ENCODE results near the gene TLL1. TPM values are rescaled to one million over a fixed set of nuclear protein-coding genes. Genes with fewer than 3 reads are reported as not detected.

The TLL1 gene
- total and polyA plus RNA-seq, 3 experiments from 2014 or later, result not detected

- peaks cover 0 to 14% (median 4%) of the 10 kb centered on the region in 5 donors for H3K9me3 Mint-ChIP-seq
- CTCF ChIA-PET, result no interaction called here
- H3K27me3 ChIP-seq (ENCODE audit: insufficient read depth, low read length, poor library complexity, severe bottlenecking), result no peaks in the 10 kb centered on the region
- POLR2A ChIA-PET, result no interaction called here
- H3K27me3 Mint-ChIP-seq, result no peaks in the 10 kb centered on the region
- no peak for DNase-seq
- no peak overlapping the region for H3K4me3 Mint-ChIP-seq
- H3K9me3 ChIP-seq (ENCODE audit: low read length), result no peaks in the 10 kb centered on the region
- H3K36me3 Mint-ChIP-seq, result no peaks in the 10 kb centered on the region
- H3K4me1 Mint-ChIP-seq, result no peaks in the 10 kb centered on the region
- no peaks in the 10 kb centered on the region for H3K4me1 ChIP-seq (ENCODE audit: insufficient read depth, low read length)
- H3K36me3 ChIP-seq (ENCODE audit: insufficient read depth, low read length), result no peaks in the 10 kb centered on the region
- H3K27ac ChIP-seq (ENCODE audit: low read depth, low read length), result no peak overlapping the region
- H3K4me3 ChIP-seq (ENCODE audit: low read length), result no peak overlapping the region
- H3K27ac Mint-ChIP-seq, result no peak overlapping the region
These were observed 58.7 kb downstream of the TLL1 start for GRCh38 chr4:165931741-165932140.

GRCh38 chr4:165944900-165945299 is 71.9 kb downstream of the TLL1 start:
- Histone ChIP-seq H3K27ac (ENCODE audit: low read depth, low read length) (no peak overlapping the region), H3K4me1 (ENCODE audit: insufficient read depth, low read length) (no peaks in the 10 kb centered on the region), H3K27me3 (ENCODE audit: insufficient read depth, low read length, poor library complexity, severe bottlenecking) (no peaks in the 10 kb centered on the region), H3K36me3 (ENCODE audit: insufficient read depth, low read length) (no peaks in the 10 kb centered on the region), H3K9me3 (ENCODE audit: low read length) (no peaks in the 10 kb centered on the region), H3K4me3 (ENCODE audit: low read length) (no peak overlapping the region)
- CTCF ChIA-PET, result no interaction called here
- no peak for DNase-seq
- Mint-ChIP-seq H3K27me3 (no peaks in the 10 kb centered on the region), H3K4me1 (no peaks in the 10 kb centered on the region), H3K36me3 (no peaks in the 10 kb centered on the region), H3K9me3 (peaks cover 0 to 10% (median 8%) of the 10 kb centered on the region in 5 donors), H3K27ac (no peak overlapping the region), H3K4me3 (no peak overlapping the region)
- POLR2A ChIA-PET, result no interaction called here

- ChIA-PET CTCF (no interaction called here), POLR2A (no interaction called here)
- no peaks in the 10 kb centered on the region for H3K4me1 ChIP-seq (ENCODE audit: insufficient read depth, low read length)
- peaks cover 0 to 9% (median 8%) of the 10 kb centered on the region in 5 donors for H3K9me3 Mint-ChIP-seq
- H3K36me3 ChIP-seq (ENCODE audit: insufficient read depth, low read length), result no peaks in the 10 kb centered on the region
- no peak overlapping the region for H3K27ac ChIP-seq (ENCODE audit: low read depth, low read length)
- no peak for DNase-seq
- H3K4me1 Mint-ChIP-seq, result no peaks in the 10 kb centered on the region
- H3K36me3 Mint-ChIP-seq, result no peaks in the 10 kb centered on the region
- H3K27ac Mint-ChIP-seq, result no peak overlapping the region
- no peak overlapping the region for H3K4me3 ChIP-seq (ENCODE audit: low read length)
- no peaks in the 10 kb centered on the region for H3K9me3 ChIP-seq (ENCODE audit: low read length)
- no peaks in the 10 kb centered on the region for H3K27me3 ChIP-seq (ENCODE audit: insufficient read depth, low read length, poor library complexity, severe bottlenecking)
- H3K27me3 Mint-ChIP-seq, result no peaks in the 10 kb centered on the region
- H3K4me3 Mint-ChIP-seq, result no peak overlapping the region
These were observed 73.0 kb downstream of the TLL1 start for GRCh38 chr4:165945991-165946390.

- Mint-ChIP-seq H3K9me3 (peaks cover 0 to 13% (median 6%) of the 10 kb centered on the region in 5 donors), H3K4me3 (no peak overlapping the region), H3K4me1 (no peaks in the 10 kb centered on the region), H3K27ac (no peak overlapping the region), H3K27me3 (no peaks in the 10 kb centered on the region), H3K36me3 (no peaks in the 10 kb centered on the region)
- CTCF ChIA-PET, result no interaction called here
- H3K27ac ChIP-seq (ENCODE audit: low read depth, low read length), result no peak overlapping the region
- DNase-seq, result no peak
- H3K36me3 ChIP-seq (ENCODE audit: insufficient read depth, low read length), result no peaks in the 10 kb centered on the region
- H3K27me3 ChIP-seq (ENCODE audit: insufficient read depth, low read length, poor library complexity, severe bottlenecking), result no peaks in the 10 kb centered on the region
- H3K9me3 ChIP-seq (ENCODE audit: low read length), result no peaks in the 10 kb centered on the region
- no peak overlapping the region for H3K4me3 ChIP-seq (ENCODE audit: low read length)
- POLR2A ChIA-PET, result no interaction called here
- no peaks in the 10 kb centered on the region for H3K4me1 ChIP-seq (ENCODE audit: insufficient read depth, low read length)
These were observed 74.0 kb downstream of the TLL1 start for GRCh38 chr4:165947019-165947418.

- no peaks in the 10 kb centered on the region for H3K4me1 ChIP-seq (ENCODE audit: insufficient read depth, low read length)
- H3K27ac Mint-ChIP-seq, result no peak overlapping the region
- POLR2A ChIA-PET, result no interaction called here
- H3K4me3 ChIP-seq (ENCODE audit: low read length), result no peak overlapping the region
- H3K27me3 ChIP-seq (ENCODE audit: insufficient read depth, low read length, poor library complexity, severe bottlenecking), result no peaks in the 10 kb centered on the region
- no peaks in the 10 kb centered on the region for H3K36me3 ChIP-seq (ENCODE audit: insufficient read depth, low read length)
- CTCF ChIA-PET, result no interaction called here
- no peaks in the 10 kb centered on the region for H3K27me3 Mint-ChIP-seq
- no peak overlapping the region for H3K4me3 Mint-ChIP-seq
- peaks cover 9 to 38% (median 14%) of the 10 kb centered on the region in 5 donors for H3K9me3 Mint-ChIP-seq
- H3K36me3 Mint-ChIP-seq, result no peaks in the 10 kb centered on the region
- H3K9me3 ChIP-seq (ENCODE audit: low read length), result no peaks in the 10 kb centered on the region
- no peak overlapping the region for H3K27ac ChIP-seq (ENCODE audit: low read depth, low read length)
- no peaks in the 10 kb centered on the region for H3K4me1 Mint-ChIP-seq
- no peak for DNase-seq
These were observed 80.1 kb downstream of the TLL1 start for GRCh38 chr4:165953181-165953580.

- Mint-ChIP-seq H3K4me3 (no peak overlapping the region), H3K9me3 (peaks cover 5 to 40% (median 22%) of the 10 kb centered on the region in 5 donors), H3K4me1 (no peaks in the 10 kb centered on the region), H3K27ac (no peak overlapping the region), H3K36me3 (no peaks in the 10 kb centered on the region), H3K27me3 (no peaks in the 10 kb centered on the region)
- Histone ChIP-seq H3K27me3 (ENCODE audit: insufficient read depth, low read length, poor library complexity, severe bottlenecking) (no peaks in the 10 kb centered on the region), H3K36me3 (ENCODE audit: insufficient read depth, low read length) (no peaks in the 10 kb centered on the region), H3K27ac (ENCODE audit: low read depth, low read length) (no peak overlapping the region), H3K9me3 (ENCODE audit: low read length) (no peaks in the 10 kb centered on the region), H3K4me1 (ENCODE audit: insufficient read depth, low read length) (no peaks in the 10 kb centered on the region), H3K4me3 (ENCODE audit: low read length) (no peak overlapping the region)
- CTCF ChIA-PET, result no interaction called here
- POLR2A ChIA-PET, result no interaction called here
- DNase-seq, result no peak
These were observed 90.6 kb downstream of the TLL1 start for GRCh38 chr4:165963621-165964020.

- H3K36me3 Mint-ChIP-seq, result no peaks in the 10 kb centered on the region
- Histone ChIP-seq H3K27me3 (ENCODE audit: insufficient read depth, low read length, poor library complexity, severe bottlenecking) (no peaks in the 10 kb centered on the region), H3K4me3 (ENCODE audit: low read length) (no peak overlapping the region), H3K4me1 (ENCODE audit: insufficient read depth, low read length) (no peaks in the 10 kb centered on the region), H3K36me3 (ENCODE audit: insufficient read depth, low read length) (no peaks in the 10 kb centered on the region), H3K27ac (ENCODE audit: low read depth, low read length) (no peak overlapping the region), H3K9me3 (ENCODE audit: low read length) (no peaks in the 10 kb centered on the region)
- H3K9me3 Mint-ChIP-seq, result peaks cover 5 to 43% (median 21%) of the 10 kb centered on the region in 5 donors
- no peaks in the 10 kb centered on the region for H3K4me1 Mint-ChIP-seq
- POLR2A ChIA-PET, result no interaction called here
- no peak for DNase-seq
- H3K27me3 Mint-ChIP-seq, result no peaks in the 10 kb centered on the region
- CTCF ChIA-PET, result no interaction called here
- H3K27ac Mint-ChIP-seq, result no peak overlapping the region
- H3K4me3 Mint-ChIP-seq, result no peak overlapping the region
These were observed 91.6 kb downstream of the TLL1 start for GRCh38 chr4:165964591-165964990.

- Mint-ChIP-seq H3K36me3 (no peaks in the 10 kb centered on the region), H3K4me3 (no peak overlapping the region), H3K4me1 (no peaks in the 10 kb centered on the region), H3K9me3 (peaks cover 5 to 38% (median 16%) of the 10 kb centered on the region in 5 donors), H3K27me3 (no peaks in the 10 kb centered on the region), H3K27ac (no peak overlapping the region)
- no peaks in the 10 kb centered on the region for H3K36me3 ChIP-seq (ENCODE audit: insufficient read depth, low read length)
- no peaks in the 10 kb centered on the region for H3K4me1 ChIP-seq (ENCODE audit: insufficient read depth, low read length)
- DNase-seq, result no peak
- no peak overlapping the region for H3K4me3 ChIP-seq (ENCODE audit: low read length)
- H3K27me3 ChIP-seq (ENCODE audit: insufficient read depth, low read length, poor library complexity, severe bottlenecking), result no peaks in the 10 kb centered on the region
- H3K27ac ChIP-seq (ENCODE audit: low read depth, low read length), result no peak overlapping the region
- ChIA-PET CTCF (no interaction called here), POLR2A (no interaction called here)
- H3K9me3 ChIP-seq (ENCODE audit: low read length), result no peaks in the 10 kb centered on the region
These were observed 92.5 kb downstream of the TLL1 start for GRCh38 chr4:165965503-165965902.

GRCh38 chr4:165966833-165967232 is 93.8 kb downstream of the TLL1 start:
- ChIA-PET POLR2A (no interaction called here), CTCF (no interaction called here)
- Mint-ChIP-seq H3K4me3 (no peak overlapping the region), H3K27me3 (no peaks in the 10 kb centered on the region), H3K27ac (no peak overlapping the region), H3K4me1 (no peaks in the 10 kb centered on the region), H3K9me3 (peaks cover 1 to 38% (median 14%) of the 10 kb centered on the region in 5 donors), H3K36me3 (no peaks in the 10 kb centered on the region)
- Histone ChIP-seq H3K27me3 (ENCODE audit: insufficient read depth, low read length, poor library complexity, severe bottlenecking) (no peaks in the 10 kb centered on the region), H3K36me3 (ENCODE audit: insufficient read depth, low read length) (no peaks in the 10 kb centered on the region), H3K4me3 (ENCODE audit: low read length) (no peak overlapping the region), H3K27ac (ENCODE audit: low read depth, low read length) (no peak overlapping the region), H3K9me3 (ENCODE audit: low read length) (no peaks in the 10 kb centered on the region), H3K4me1 (ENCODE audit: insufficient read depth, low read length) (no peaks in the 10 kb centered on the region)
- no peak for DNase-seq

Measured in CD8-positive, alpha-beta memory T cell (primary cell).